ENCODE measurements around the gene LMAN1L.

DNA sequence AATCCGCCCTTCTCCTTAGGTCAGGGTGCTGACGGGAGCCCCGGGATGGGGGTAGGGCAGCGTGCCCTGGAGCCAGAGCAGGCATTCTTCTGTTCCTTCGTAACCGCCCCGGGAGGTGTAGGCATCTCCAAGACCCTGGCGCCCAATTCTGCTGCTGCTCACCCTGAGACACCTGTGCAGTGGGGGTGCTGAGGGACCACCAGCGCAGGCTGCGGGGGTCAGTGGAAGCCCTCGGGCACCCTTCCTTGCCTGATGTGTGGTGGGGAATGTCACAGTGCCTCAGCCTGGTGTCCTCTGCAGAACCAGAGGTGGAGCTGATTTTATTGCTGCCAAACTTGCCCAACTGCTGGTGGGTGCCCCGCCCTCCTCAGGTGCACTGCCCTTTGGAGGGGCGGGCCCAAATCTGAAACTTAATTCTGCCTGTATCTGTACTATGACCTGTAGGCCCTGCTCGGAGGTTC, 23.4 kb upstream of the LMAN1L start:
- TF ChIP-seq, protein P1, sequence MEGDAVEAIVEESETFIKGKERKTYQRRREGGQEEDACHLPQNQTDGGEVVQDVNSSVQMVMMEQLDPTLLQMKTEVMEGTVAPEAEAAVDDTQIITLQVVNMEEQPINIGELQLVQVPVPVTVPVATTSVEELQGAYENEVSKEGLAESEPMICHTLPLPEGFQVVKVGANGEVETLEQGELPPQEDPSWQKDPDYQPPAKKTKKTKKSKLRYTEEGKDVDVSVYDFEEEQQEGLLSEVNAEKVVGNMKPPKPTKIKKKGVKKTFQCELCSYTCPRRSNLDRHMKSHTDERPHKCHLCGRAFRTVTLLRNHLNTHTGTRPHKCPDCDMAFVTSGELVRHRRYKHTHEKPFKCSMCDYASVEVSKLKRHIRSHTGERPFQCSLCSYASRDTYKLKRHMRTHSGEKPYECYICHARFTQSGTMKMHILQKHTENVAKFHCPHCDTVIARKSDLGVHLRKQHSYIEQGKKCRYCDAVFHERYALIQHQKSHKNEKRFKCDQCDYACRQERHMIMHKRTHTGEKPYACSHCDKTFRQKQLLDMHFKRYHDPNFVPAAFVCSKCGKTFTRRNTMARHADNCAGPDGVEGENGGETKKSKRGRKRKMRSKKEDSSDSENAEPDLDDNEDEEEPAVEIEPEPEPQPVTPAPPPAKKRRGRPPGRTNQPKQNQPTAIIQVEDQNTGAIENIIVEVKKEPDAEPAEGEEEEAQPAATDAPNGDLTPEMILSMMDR (IDR thresholded peaks at IDR 0.05), result no peak
- no peak for TF ChIP-seq POLR2A (IDR thresholded peaks at IDR 0.05)
